K562 (cell line): ENCODE data around the gene KATNB1. TPM values are rescaled to one million over a fixed set of nuclear protein-coding genes. Genes with fewer than 3 reads are reported as not detected.

Experiments
- ARID1B ChIP-seq: fragments of 450-650 bp; IDR thresholded peaks from 2 replicates; pipeline ENCODE4 v1.6.1; 2016; ENCODE audit warnings: antibody characterized with exemption, mild to moderate bottlenecking, inconsistent platforms
- CREBBP ChIP-seq: IDR thresholded peaks from one replicate; pipeline ENCODE4 v1.6.1; 2012; ENCODE audit warnings: low read depth, mild to moderate bottlenecking, control low read depth, inconsistent platforms, low read length
- HNRNPUL1 ChIP-seq: fragments of 200-400 bp; formaldehyde crosslinking; IDR thresholded peaks from 2 replicates; pipeline ENCODE4 v1.6.1; 2017; ENCODE audit warnings: low read length
- KDM4B ChIP-seq, 2 experiments: fragments of 450-650 bp in 1 of 2; sonication (generic) in 1 of 2; IDR thresholded peaks; 2 replicates each; pipeline ENCODE4 v1.6.1; 2016 to 2017; ENCODE audit warnings: borderline replicate concordance in 2 of 2, antibody characterized with exemption in 1 of 2, low read depth in 1 of 2, mild to moderate bottlenecking in 1 of 2
- MAZ ChIP-seq, 2 experiments: fragments of 450-650 bp in 1 of 2; sonication (generic) in 1 of 2; formaldehyde crosslinking; IDR thresholded peaks in 1 of 2; conservative IDR thresholded peaks in 1 of 2; 2 replicates each; pipeline versions ENCODE4 v1.4.0 to v1.5.0; 2020; ENCODE audit warnings: mild to moderate bottlenecking in 1 of 2, missing genetic modification reagents in 1 of 2
- TAL1 ChIP-seq: fragments of 450-650 bp; IDR thresholded peaks from 2 replicates; pipeline ENCODE4 v1.6.1; 2016; ENCODE audit warnings: mild to moderate bottlenecking
- ZNF785 ChIP-seq: fragments of 250-450 bp; sonication (Bioruptor Pico); IDR thresholded peaks from 2 replicates; pipeline ENCODE4 v1.4.0; 2020; ENCODE audit warnings: mild to moderate bottlenecking
- ZNF79 ChIP-seq: fragments of 250-450 bp; sonication (Bioruptor Pico); IDR thresholded peaks from 2 replicates; pipeline ENCODE4 v1.4.0; 2020; ENCODE audit warnings: low read depth, mild to moderate bottlenecking, moderate library complexity
- polyA plus RNA-seq, 8 experiments: library from polyadenylated mRNA; depleted of rRNA in 4 of 8; stranded (reverse) in 5 of 8; unstranded in 3 of 8; fragments of >200 nt; fragmentation: Nextera tagmentation in 2 of 8; fragmentation: Illumina TruSeq in 1 of 8; extraction: Ambion mirVana in 2 of 8; extraction: Trizol in 1 of 8; gene quantifications; 2 replicates each; pipeline versions ENCODE4 v1.2.1 to v1.2.3, GENCODE V29; 2011 to 2014; ENCODE audit warnings: inconsistent platforms in 1 of 8, missing spikeins in 1 of 8
- total RNA-seq, 7 experiments: library from RNA; depleted of rRNA in 6 of 7; stranded (reverse); fragments of >200 nt in 6 of 7; fragmentation: Illumina TruSeq in 2 of 7; extraction: Trizol in 2 of 7; gene quantifications; 2 replicates each; pipeline versions ENCODE4 v1.2.1 to v1.2.3, GENCODE V29; 2011 to 2021; ENCODE audit warnings: low replicate concordance in 1 of 7
- TF ChIP-seq, protein P1 (sequence below): fragments of 450-650 bp; IDR thresholded peaks from 2 replicates; pipeline ENCODE4 v1.6.1; 2016; ENCODE audit warnings: mild to moderate bottlenecking
- TF ChIP-seq, protein P2 (sequence below), 2 experiments: fragments of 450-650 bp in 1 of 2; sonication (generic) in 1 of 2; formaldehyde crosslinking; conservative IDR thresholded peaks; 2 replicates each; pipeline versions ENCODE4 v1.4.0 to v1.8.1; 2020 to 2022; ENCODE audit warnings: mild to moderate bottlenecking in 1 of 2, missing genetic modification reagents in 1 of 2
- TF ChIP-seq, protein P3 (sequence below), 2 experiments: IDR thresholded peaks; 2 replicates each; pipeline ENCODE4 v1.6.1; 2012; ENCODE audit warnings: improper control_type of control experiment in 2 of 2, low read depth in 2 of 2, low read length in 2 of 2, borderline replicate concordance in 1 of 2
- TF ChIP-seq, protein P4 (sequence below): sonication (generic); formaldehyde crosslinking; IDR thresholded peaks from 2 replicates; pipeline ENCODE4 v1.8.0; 2022; ENCODE audit warnings: mild to moderate bottlenecking, missing genetic modification reagents, borderline replicate concordance
- TF ChIP-seq, protein P5 (sequence below): sonication (generic); formaldehyde crosslinking; IDR thresholded peaks from 2 replicates; pipeline ENCODE4 v1.8.0; 2022; ENCODE audit warnings: mild to moderate bottlenecking, missing genetic modification reagents

The KATNB1 gene
- total and polyA plus RNA-seq, 9 of the 15 experiments (the other 6 are each of a cell fraction or from before 2014, with no cell fraction given) = 1.2 to 52.6 (median 21.9) TPM

DNA sequence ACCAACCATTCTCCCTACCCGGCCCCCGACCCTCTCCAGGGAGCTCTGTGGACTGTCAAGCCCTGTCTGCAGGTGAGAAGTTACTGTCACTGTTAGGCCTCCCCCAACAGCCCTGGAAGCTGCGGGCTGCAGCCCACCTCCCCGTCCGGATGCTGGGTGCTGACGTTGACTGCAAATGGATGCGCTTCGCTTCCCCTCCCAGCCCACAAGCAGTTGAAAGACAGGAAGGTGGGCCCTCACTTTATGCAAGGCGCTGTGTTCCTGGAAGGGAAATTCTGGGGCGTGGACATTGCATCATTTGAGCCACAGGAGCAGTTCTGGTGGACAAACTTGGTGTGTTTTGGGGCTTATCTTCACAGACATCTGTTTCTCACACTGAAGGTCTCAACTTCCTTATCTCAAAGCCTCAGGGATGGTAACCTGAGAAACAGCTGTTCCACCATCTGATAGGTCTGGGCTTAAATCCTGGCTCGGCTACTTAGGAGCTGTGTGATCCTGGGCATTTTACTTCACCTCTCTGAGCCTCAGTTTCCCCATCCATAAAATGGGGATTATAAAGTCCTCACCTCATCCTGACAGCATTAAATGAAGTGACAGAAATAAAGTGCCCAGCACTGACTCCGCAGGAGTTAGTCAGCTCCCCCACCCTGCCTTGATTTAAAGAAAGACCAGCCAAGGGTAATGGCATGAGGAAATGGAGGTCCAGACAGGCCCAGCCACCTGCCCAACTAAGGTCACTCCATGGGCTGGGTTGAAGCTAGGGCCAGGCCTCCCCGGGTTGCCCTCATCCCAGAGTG, 45.6 kb upstream of the KATNB1 start (continued):
- no peak for TF ChIP-seq ZNF79 (CRISPR knock-in tag)
- no peak for TF ChIP-seq CREBBP
- TF ChIP-seq ZNF785 = no peak
- TF ChIP-seq, protein P1, sequence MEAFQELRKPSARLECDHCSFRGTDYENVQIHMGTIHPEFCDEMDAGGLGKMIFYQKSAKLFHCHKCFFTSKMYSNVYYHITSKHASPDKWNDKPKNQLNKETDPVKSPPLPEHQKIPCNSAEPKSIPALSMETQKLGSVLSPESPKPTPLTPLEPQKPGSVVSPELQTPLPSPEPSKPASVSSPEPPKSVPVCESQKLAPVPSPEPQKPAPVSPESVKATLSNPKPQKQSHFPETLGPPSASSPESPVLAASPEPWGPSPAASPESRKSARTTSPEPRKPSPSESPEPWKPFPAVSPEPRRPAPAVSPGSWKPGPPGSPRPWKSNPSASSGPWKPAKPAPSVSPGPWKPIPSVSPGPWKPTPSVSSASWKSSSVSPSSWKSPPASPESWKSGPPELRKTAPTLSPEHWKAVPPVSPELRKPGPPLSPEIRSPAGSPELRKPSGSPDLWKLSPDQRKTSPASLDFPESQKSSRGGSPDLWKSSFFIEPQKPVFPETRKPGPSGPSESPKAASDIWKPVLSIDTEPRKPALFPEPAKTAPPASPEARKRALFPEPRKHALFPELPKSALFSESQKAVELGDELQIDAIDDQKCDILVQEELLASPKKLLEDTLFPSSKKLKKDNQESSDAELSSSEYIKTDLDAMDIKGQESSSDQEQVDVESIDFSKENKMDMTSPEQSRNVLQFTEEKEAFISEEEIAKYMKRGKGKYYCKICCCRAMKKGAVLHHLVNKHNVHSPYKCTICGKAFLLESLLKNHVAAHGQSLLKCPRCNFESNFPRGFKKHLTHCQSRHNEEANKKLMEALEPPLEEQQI = peak; percentile 95
- 0 out of 4 replicates have a peak, but pooled peaks of 1 of the 2 experiments have one; percentile 23 for TF ChIP-seq KDM4B (IDR thresholded peaks at IDR 0.05; ENCODE audit: borderline replicate concordance in 2 of 2, low read depth in 1 of 2)
- TF ChIP-seq, protein P2, sequence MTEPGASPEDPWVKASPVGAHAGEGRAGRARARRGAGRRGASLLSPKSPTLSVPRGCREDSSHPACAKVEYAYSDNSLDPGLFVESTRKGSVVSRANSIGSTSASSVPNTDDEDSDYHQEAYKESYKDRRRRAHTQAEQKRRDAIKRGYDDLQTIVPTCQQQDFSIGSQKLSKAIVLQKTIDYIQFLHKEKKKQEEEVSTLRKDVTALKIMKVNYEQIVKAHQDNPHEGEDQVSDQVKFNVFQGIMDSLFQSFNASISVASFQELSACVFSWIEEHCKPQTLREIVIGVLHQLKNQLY (CRISPR knock-in tag; conservative IDR thresholded peaks at IDR 0.05) = no peak
- TF ChIP-seq, protein P3, sequence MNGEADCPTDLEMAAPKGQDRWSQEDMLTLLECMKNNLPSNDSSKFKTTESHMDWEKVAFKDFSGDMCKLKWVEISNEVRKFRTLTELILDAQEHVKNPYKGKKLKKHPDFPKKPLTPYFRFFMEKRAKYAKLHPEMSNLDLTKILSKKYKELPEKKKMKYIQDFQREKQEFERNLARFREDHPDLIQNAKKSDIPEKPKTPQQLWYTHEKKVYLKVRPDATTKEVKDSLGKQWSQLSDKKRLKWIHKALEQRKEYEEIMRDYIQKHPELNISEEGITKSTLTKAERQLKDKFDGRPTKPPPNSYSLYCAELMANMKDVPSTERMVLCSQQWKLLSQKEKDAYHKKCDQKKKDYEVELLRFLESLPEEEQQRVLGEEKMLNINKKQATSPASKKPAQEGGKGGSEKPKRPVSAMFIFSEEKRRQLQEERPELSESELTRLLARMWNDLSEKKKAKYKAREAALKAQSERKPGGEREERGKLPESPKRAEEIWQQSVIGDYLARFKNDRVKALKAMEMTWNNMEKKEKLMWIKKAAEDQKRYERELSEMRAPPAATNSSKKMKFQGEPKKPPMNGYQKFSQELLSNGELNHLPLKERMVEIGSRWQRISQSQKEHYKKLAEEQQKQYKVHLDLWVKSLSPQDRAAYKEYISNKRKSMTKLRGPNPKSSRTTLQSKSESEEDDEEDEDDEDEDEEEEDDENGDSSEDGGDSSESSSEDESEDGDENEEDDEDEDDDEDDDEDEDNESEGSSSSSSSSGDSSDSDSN (IDR thresholded peaks at IDR 0.05; ENCODE audit: borderline replicate concordance in 1 of 2, low read depth in 2 of 2, low read length in 2 of 2) = 0 out of 4 replicates have a peak, but pooled peaks of 1 of the 2 experiments have one; percentile 32
- peak; percentile 48 to 75; a peak in 2 of 4 replicates for TF ChIP-seq MAZ (CRISPR knock-in tag; conservative IDR thresholded peaks at IDR 0.05 in 1 of 2, IDR thresholded peaks at IDR 0.05 in 1 of 2)
- TF ChIP-seq TAL1 = peak; percentile 100
- TF ChIP-seq, protein P4, sequence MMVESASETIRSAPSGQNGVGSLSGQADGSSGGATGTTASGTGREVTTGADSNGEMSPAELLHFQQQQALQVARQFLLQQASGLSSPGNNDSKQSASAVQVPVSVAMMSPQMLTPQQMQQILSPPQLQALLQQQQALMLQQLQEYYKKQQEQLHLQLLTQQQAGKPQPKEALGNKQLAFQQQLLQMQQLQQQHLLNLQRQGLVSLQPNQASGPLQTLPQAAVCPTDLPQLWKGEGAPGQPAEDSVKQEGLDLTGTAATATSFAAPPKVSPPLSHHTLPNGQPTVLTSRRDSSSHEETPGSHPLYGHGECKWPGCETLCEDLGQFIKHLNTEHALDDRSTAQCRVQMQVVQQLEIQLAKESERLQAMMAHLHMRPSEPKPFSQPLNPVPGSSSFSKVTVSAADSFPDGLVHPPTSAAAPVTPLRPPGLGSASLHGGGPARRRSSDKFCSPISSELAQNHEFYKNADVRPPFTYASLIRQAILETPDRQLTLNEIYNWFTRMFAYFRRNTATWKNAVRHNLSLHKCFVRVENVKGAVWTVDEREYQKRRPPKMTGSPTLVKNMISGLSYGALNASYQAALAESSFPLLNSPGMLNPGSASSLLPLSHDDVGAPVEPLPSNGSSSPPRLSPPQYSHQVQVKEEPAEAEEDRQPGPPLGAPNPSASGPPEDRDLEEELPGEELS = no peak
- TF ChIP-seq ARID1B = peak; percentile 100
- no peak for TF ChIP-seq HNRNPUL1
- TF ChIP-seq, protein P5, sequence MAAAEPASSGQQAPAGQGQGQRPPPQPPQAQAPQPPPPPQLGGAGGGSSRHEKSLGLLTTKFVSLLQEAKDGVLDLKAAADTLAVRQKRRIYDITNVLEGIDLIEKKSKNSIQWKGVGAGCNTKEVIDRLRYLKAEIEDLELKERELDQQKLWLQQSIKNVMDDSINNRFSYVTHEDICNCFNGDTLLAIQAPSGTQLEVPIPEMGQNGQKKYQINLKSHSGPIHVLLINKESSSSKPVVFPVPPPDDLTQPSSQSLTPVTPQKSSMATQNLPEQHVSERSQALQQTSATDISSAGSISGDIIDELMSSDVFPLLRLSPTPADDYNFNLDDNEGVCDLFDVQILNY (CRISPR knock-in tag) = peak; percentile 54; the same call in 1 of the 2 replicates
